ENCODE results near the gene SYNGR1. TPM values are rescaled to one million over a fixed set of nuclear protein-coding genes. Genes with fewer than 3 reads are reported as not detected.

SYNGR1 gene
- total RNA-seq, 1 experiment from 2014 or later: 0.35 TPM

- H3K4me1 Mint-ChIP-seq (ENCODE audit: insufficient read depth, unreplicated experiment): peaks cover 9% of the 10 kb centered on the region
- no peaks in the 10 kb centered on the region for H3K9me3 Mint-ChIP-seq (ENCODE audit: unreplicated experiment)
- no peak overlapping the region for H3K4me3 Mint-ChIP-seq (ENCODE audit: unreplicated experiment)
- no peak overlapping the region for H3K27ac Mint-ChIP-seq (ENCODE audit: low read depth, unreplicated experiment)
- H3K36me3 Mint-ChIP-seq (ENCODE audit: insufficient read depth, unreplicated experiment): no peaks in the 10 kb centered on the region
- DNase-seq (ENCODE audit: unreplicated experiment): peak; percentile 41
- CTCF ChIA-PET: interaction anchor here (0.7 kb wide), 1 partner anchor 76 kb away, joined by 4 read pairs; no protein-coding TSS in a partner anchor
- H3K27me3 Mint-ChIP-seq (ENCODE audit: insufficient read depth, unreplicated experiment): peaks cover 16% of the 10 kb centered on the region
- intact Hi-C loops (cut with micrococcal nuclease): no loop called here
- TF ChIP-seq CTCF (IDR thresholded peaks at IDR 0.05; ENCODE audit: unreplicated experiment): no peak
- POLR2A ChIA-PET: interaction anchor here (0.6 to 1.0 kb wide), 2 partner anchors 41 to 487 kb away, joined by 3 read pairs; partner anchors contain the start of gene RPL3
- BruUV-seq (replicated peaks): no TSS peak
Measured at GRCh38 chr22:39360674-39361413, 11.1 kb downstream of the SYNGR1 start.

GRCh38 chr22:39361496-39361895 is 11.7 kb downstream of the SYNGR1 start:
- TF ChIP-seq CTCF (IDR thresholded peaks at IDR 0.05; ENCODE audit: unreplicated experiment): no peak
- no peak for DNase-seq (ENCODE audit: unreplicated experiment)
- Mint-ChIP-seq H3K4me1 (ENCODE audit: insufficient read depth, unreplicated experiment) (peaks cover 9% of the 10 kb centered on the region), H3K27ac (ENCODE audit: low read depth, unreplicated experiment) (no peak overlapping the region), H3K36me3 (ENCODE audit: insufficient read depth, unreplicated experiment) (no peaks in the 10 kb centered on the region), H3K4me3 (ENCODE audit: unreplicated experiment) (no peak overlapping the region), H3K9me3 (ENCODE audit: unreplicated experiment) (no peaks in the 10 kb centered on the region), H3K27me3 (ENCODE audit: insufficient read depth, unreplicated experiment) (peaks cover 16% of the 10 kb centered on the region)
- ChIA-PET POLR2A (interaction anchor here (0.6 to 1.0 kb wide), 2 partner anchors 42 to 488 kb away, joined by 3 read pairs; partner anchors contain the start of gene RPL3), CTCF (interaction anchor here (0.7 kb wide), 1 partner anchor 75 kb away, joined by 4 read pairs; no protein-coding TSS in a partner anchor)
- BruUV-seq (replicated peaks): no TSS peak
- intact Hi-C loops (cut with micrococcal nuclease): no loop called here

- no TSS peak for BruUV-seq (replicated peaks)
- H3K27ac Mint-ChIP-seq (ENCODE audit: low read depth, unreplicated experiment): no peak overlapping the region
- TF ChIP-seq CTCF (IDR thresholded peaks at IDR 0.05; ENCODE audit: unreplicated experiment): no peak
- ChIA-PET CTCF (no interaction called here), POLR2A (no interaction called here)
- DNase-seq (ENCODE audit: unreplicated experiment): no peak
- no peaks in the 10 kb centered on the region for H3K9me3 Mint-ChIP-seq (ENCODE audit: unreplicated experiment)
- H3K27me3 Mint-ChIP-seq (ENCODE audit: insufficient read depth, unreplicated experiment): peaks cover 16% of the 10 kb centered on the region
- peaks cover 9% of the 10 kb centered on the region for H3K4me1 Mint-ChIP-seq (ENCODE audit: insufficient read depth, unreplicated experiment)
- H3K36me3 Mint-ChIP-seq (ENCODE audit: insufficient read depth, unreplicated experiment): no peaks in the 10 kb centered on the region
- no peak overlapping the region for H3K4me3 Mint-ChIP-seq (ENCODE audit: unreplicated experiment)
- intact Hi-C loops (cut with micrococcal nuclease): no loop called here
Measured at GRCh38 chr22:39362271-39362670, 12.5 kb downstream of the SYNGR1 start.

GRCh38 chr22:39362932-39363331 is 13.1 kb downstream of the SYNGR1 start:
- TF ChIP-seq CTCF (IDR thresholded peaks at IDR 0.05; ENCODE audit: unreplicated experiment): no peak
- Mint-ChIP-seq H3K27me3 (ENCODE audit: insufficient read depth, unreplicated experiment) (peaks cover 16% of the 10 kb centered on the region), H3K4me1 (ENCODE audit: insufficient read depth, unreplicated experiment) (peaks cover 9% of the 10 kb centered on the region), H3K9me3 (ENCODE audit: unreplicated experiment) (no peaks in the 10 kb centered on the region), H3K36me3 (ENCODE audit: insufficient read depth, unreplicated experiment) (no peaks in the 10 kb centered on the region), H3K27ac (ENCODE audit: low read depth, unreplicated experiment) (no peak overlapping the region), H3K4me3 (ENCODE audit: unreplicated experiment) (no peak overlapping the region)
- no peak for DNase-seq (ENCODE audit: unreplicated experiment)
- intact Hi-C loops (cut with micrococcal nuclease): no loop called here
- ChIA-PET CTCF (no interaction called here), POLR2A (interaction anchor here (0.6 kb wide), 1 partner anchor 58 kb away, joined by 3 read pairs; no protein-coding TSS in a partner anchor)
- no TSS peak for BruUV-seq (replicated peaks)

Data from MCF 10A (cell line).